Esophagus squamous epithelium (tissue), 4 donors: ENCODE data around the gene GNG12.

Source experiments
- CTCF ChIP-seq, 6 experiments: fragments of 450-650 bp in 4 of 6; fragments of 200-600 bp in 2 of 6; sonication (generic) in 2 of 6; IDR thresholded peaks; one replicate each; pipeline ENCODE4 v1.5.1; 2016 to 2019; ENCODE audit warnings: antibody characterized with exemption in 6 of 6, mild to moderate bottlenecking in 4 of 6, moderate library complexity in 4 of 6
- POLR2A ChIP-seq, 4 donors: fragments of 450-650 bp; IDR thresholded peaks; one replicate each; pipeline ENCODE4 v1.6.1; 2017; ENCODE audit warnings: antibody characterized with exemption in 4 of 4, mild to moderate bottlenecking in 4 of 4, moderate library complexity in 3 of 4

- no peak for TF ChIP-seq CTCF (IDR thresholded peaks at IDR 0.05)
- TF ChIP-seq POLR2A (IDR thresholded peaks at IDR 0.05): no peak
These were observed 78.1 kb downstream of the GNG12 start for GRCh38 chr1:67755160-67755559.
